HepG2 (cell line): ENCODE data around the gene FXYD1. TPM values are rescaled to one million over a fixed set of nuclear protein-coding genes. Genes with fewer than 3 reads are reported as not detected.

Experiments
- DNMT3B ChIP-seq: conservative IDR thresholded peaks from 2 replicates; pipeline ENCODE4 v1.6.1; 2016; ENCODE audit warnings: missing biosample characterization, control low read depth
- ELF4 ChIP-seq: sonication (generic); formaldehyde crosslinking; IDR thresholded peaks from 2 replicates; pipeline ENCODE4 v1.5.0; 2020; ENCODE audit warnings: missing genetic modification reagents, mild to moderate bottlenecking, moderate library complexity, borderline replicate concordance
- KDM4B ChIP-seq: sonication (generic); formaldehyde crosslinking; IDR thresholded peaks from 2 replicates; pipeline ENCODE4 v1.4.0; 2020; ENCODE audit warnings: missing genetic modification reagents
- LCORL ChIP-seq, 2 experiments: fragments of 450-650 bp in 1 of 2; sonication (generic) in 1 of 2; formaldehyde crosslinking in 1 of 2; IDR thresholded peaks; 2 replicates each; pipeline versions ENCODE4 v1.5.0 to v1.6.1; 2017 to 2020; ENCODE audit warnings: antibody characterized with exemption in 1 of 2, missing genetic modification reagents in 1 of 2
- MAF1 ChIP-seq: sonication (generic); formaldehyde crosslinking; IDR thresholded peaks from 2 replicates; pipeline ENCODE4 v1.5.0; 2020; ENCODE audit warnings: missing genetic modification reagents, borderline replicate concordance
- NFKBIZ ChIP-seq: IDR thresholded peaks from 2 replicates; pipeline ENCODE4 v1.6.1; 2018; ENCODE audit warnings: missing genetic modification reagents, missing compliant biosample characterization
- NFYB ChIP-seq: sonication (generic); formaldehyde crosslinking; IDR thresholded peaks from 2 replicates; pipeline ENCODE4 v1.4.0; 2020; ENCODE audit warnings: missing genetic modification reagents
- NR1H2 ChIP-seq: sonication (generic); formaldehyde crosslinking; IDR thresholded peaks from 2 replicates; pipeline ENCODE4 v1.8.1; 2022; ENCODE audit warnings: low read depth, missing genetic modification reagents, borderline replicate concordance
- YEATS2 ChIP-seq: sonication (generic); formaldehyde crosslinking; IDR thresholded peaks from 2 replicates; pipeline ENCODE4 v1.4.0; 2020; ENCODE audit warnings: missing genetic modification reagents, borderline replicate concordance
- ZBTB21 ChIP-seq: sonication (generic); formaldehyde crosslinking; IDR thresholded peaks from 2 replicates; pipeline ENCODE4 v1.4.0; 2020; ENCODE audit warnings: missing genetic modification reagents
- ZNF75D ChIP-seq: sonication (generic); formaldehyde crosslinking; IDR thresholded peaks from 2 replicates; pipeline ENCODE4 v1.8.1; 2023; ENCODE audit warnings: missing genetic modification reagents, mild to moderate bottlenecking, borderline replicate concordance
- polyA plus RNA-seq, 8 experiments: library from polyadenylated mRNA; depleted of rRNA in 3 of 8; stranded (reverse) in 7 of 8; unstranded in 1 of 8; fragments of >200 nt; fragmentation: Illumina TruSeq in 4 of 8; extraction: Trizol in 4 of 8; gene quantifications; 2 replicates each; pipeline versions ENCODE4 v1.2.1 to v1.2.3, GENCODE V29; 2011 to 2016; ENCODE audit warnings: low read depth in 4 of 8, missing spikeins in 1 of 8, mixed read lengths in 1 of 8; ENCODE audit not compliant: insufficient read depth in 1 of 8
- total RNA-seq, 5 experiments: library from RNA; depleted of rRNA; stranded (reverse); fragments of >200 nt; fragmentation: Illumina TruSeq; extraction: Trizol; gene quantifications; 2 replicates each; pipeline ENCODE4 v1.2.3, GENCODE V29; 2016; ENCODE audit warnings: low read depth in 1 of 5
- TF ChIP-seq, protein P1 (sequence below), 2 experiments: sonication (generic) in 1 of 2; formaldehyde crosslinking in 1 of 2; IDR thresholded peaks; 2 replicates each; pipeline versions ENCODE4 v1.4.0 to v1.6.1; 2018 to 2020; ENCODE audit warnings: missing genetic modification reagents in 2 of 2, borderline replicate concordance in 1 of 2, low read depth in 1 of 2, mild to moderate bottlenecking in 1 of 2, missing biosample characterization in 1 of 2
- TF ChIP-seq, protein P2 (sequence below), 2 experiments: sonication (generic) in 1 of 2; formaldehyde crosslinking in 1 of 2; IDR thresholded peaks; 2 replicates each; pipeline versions ENCODE4 v1.6.1 to v1.9.0; 2014 to 2022; ENCODE audit warnings: antibody characterized with exemption in 1 of 2, borderline replicate concordance in 1 of 2, inconsistent platforms in 1 of 2, low read depth in 1 of 2, missing genetic modification reagents in 1 of 2
- TF ChIP-seq, protein P3 (sequence below): sonication (generic); formaldehyde crosslinking; conservative IDR thresholded peaks from 2 replicates; pipeline ENCODE4 v1.4.0; 2020; ENCODE audit warnings: missing genetic modification reagents
- TF ChIP-seq, protein P4 (sequence below): sonication (generic); formaldehyde crosslinking; IDR thresholded peaks from 2 replicates; pipeline ENCODE4 v1.9.0; 2021; ENCODE audit warnings: missing genetic modification reagents, borderline replicate concordance

FXYD1 gene
- total and polyA plus RNA-seq, 2 of the 13 experiments (the other 11 are each of a cell fraction or from before 2014, with no cell fraction given) = 31.2 TPM; not detected in 1

DNA sequence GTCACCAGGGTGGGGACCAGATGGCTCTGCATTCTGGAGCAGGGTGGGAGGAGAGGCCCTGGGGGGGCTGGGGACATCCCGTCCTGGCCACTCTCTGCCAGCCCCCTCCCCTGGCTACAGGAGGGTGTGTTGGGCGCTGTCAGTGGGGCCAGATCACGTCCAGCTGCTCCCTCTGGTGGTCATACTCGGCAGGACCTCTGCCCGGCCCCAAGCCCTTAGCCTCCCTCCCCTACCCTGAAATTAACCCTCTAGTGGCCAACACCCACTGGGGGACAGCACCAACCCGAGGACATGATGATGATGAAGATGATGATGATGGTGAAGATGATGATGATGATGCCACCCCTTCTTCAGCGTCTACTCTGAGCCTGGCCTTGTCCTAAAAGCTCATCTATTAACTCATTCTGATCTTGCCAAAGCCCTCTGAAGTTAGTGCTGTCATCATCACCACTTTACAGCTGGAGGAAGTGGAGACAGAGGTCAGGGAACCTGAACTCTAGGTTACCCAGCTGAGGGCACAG, 3.2 kb upstream of the FXYD1 start (continued):
- TF ChIP-seq, protein P1, sequence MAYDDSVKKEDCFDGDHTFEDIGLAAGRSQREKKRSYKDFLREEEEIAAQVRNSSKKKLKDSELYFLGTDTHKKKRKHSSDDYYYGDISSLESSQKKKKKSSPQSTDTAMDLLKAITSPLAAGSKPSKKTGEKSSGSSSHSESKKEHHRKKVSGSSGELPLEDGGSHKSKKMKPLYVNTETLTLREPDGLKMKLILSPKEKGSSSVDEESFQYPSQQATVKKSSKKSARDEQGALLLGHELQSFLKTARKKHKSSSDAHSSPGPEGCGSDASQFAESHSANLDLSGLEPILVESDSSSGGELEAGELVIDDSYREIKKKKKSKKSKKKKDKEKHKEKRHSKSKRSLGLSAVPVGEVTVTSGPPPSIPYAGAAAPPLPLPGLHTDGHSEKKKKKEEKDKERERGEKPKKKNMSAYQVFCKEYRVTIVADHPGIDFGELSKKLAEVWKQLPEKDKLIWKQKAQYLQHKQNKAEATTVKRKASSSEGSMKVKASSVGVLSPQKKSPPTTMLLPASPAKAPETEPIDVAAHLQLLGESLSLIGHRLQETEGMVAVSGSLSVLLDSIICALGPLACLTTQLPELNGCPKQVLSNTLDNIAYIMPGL (CRISPR knock-in tag; IDR thresholded peaks at IDR 0.05; ENCODE audit: borderline replicate concordance in 1 of 2, low read depth in 1 of 2) = peak; percentile 34 to 63; a peak in 1 of 4 replicates
- TF ChIP-seq ELF4 (no peak), KDM4B (CRISPR knock-in tag) (peak; percentile 69; the same call in 1 of the 2 replicates), NR1H2 (CRISPR knock-in tag) (no peak), MAF1 (no peak), ZBTB21 (CRISPR knock-in tag) (no peak), DNMT3B (no peak), NFYB (CRISPR knock-in tag) (no peak), LCORL (IDR thresholded peaks at IDR 0.05) (no peak), LCORL (CRISPR knock-in tag; IDR thresholded peaks at IDR 0.05) (peak; percentile 80), YEATS2 (CRISPR knock-in tag) (no peak), NFKBIZ (CRISPR knock-in tag) (no peak), ZNF75D (CRISPR knock-in tag) (no peak)
- TF ChIP-seq, protein P2, sequence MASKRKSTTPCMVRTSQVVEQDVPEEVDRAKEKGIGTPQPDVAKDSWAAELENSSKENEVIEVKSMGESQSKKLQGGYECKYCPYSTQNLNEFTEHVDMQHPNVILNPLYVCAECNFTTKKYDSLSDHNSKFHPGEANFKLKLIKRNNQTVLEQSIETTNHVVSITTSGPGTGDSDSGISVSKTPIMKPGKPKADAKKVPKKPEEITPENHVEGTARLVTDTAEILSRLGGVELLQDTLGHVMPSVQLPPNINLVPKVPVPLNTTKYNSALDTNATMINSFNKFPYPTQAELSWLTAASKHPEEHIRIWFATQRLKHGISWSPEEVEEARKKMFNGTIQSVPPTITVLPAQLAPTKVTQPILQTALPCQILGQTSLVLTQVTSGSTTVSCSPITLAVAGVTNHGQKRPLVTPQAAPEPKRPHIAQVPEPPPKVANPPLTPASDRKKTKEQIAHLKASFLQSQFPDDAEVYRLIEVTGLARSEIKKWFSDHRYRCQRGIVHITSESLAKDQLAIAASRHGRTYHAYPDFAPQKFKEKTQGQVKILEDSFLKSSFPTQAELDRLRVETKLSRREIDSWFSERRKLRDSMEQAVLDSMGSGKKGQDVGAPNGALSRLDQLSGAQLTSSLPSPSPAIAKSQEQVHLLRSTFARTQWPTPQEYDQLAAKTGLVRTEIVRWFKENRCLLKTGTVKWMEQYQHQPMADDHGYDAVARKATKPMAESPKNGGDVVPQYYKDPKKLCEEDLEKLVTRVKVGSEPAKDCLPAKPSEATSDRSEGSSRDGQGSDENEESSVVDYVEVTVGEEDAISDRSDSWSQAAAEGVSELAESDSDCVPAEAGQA (IDR thresholded peaks at IDR 0.05; ENCODE audit: low read depth) = no peak
- TF ChIP-seq, protein P2 (CRISPR knock-in tag; IDR thresholded peaks at IDR 0.05; ENCODE audit: borderline replicate concordance) = no peak
- TF ChIP-seq, protein P3, sequence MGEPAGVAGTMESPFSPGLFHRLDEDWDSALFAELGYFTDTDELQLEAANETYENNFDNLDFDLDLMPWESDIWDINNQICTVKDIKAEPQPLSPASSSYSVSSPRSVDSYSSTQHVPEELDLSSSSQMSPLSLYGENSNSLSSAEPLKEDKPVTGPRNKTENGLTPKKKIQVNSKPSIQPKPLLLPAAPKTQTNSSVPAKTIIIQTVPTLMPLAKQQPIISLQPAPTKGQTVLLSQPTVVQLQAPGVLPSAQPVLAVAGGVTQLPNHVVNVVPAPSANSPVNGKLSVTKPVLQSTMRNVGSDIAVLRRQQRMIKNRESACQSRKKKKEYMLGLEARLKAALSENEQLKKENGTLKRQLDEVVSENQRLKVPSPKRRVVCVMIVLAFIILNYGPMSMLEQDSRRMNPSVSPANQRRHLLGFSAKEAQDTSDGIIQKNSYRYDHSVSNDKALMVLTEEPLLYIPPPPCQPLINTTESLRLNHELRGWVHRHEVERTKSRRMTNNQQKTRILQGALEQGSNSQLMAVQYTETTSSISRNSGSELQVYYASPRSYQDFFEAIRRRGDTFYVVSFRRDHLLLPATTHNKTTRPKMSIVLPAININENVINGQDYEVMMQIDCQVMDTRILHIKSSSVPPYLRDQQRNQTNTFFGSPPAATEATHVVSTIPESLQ = 0 out of 2 replicates have a peak, but pooled peaks have one; percentile 71
- TF ChIP-seq, protein P4, sequence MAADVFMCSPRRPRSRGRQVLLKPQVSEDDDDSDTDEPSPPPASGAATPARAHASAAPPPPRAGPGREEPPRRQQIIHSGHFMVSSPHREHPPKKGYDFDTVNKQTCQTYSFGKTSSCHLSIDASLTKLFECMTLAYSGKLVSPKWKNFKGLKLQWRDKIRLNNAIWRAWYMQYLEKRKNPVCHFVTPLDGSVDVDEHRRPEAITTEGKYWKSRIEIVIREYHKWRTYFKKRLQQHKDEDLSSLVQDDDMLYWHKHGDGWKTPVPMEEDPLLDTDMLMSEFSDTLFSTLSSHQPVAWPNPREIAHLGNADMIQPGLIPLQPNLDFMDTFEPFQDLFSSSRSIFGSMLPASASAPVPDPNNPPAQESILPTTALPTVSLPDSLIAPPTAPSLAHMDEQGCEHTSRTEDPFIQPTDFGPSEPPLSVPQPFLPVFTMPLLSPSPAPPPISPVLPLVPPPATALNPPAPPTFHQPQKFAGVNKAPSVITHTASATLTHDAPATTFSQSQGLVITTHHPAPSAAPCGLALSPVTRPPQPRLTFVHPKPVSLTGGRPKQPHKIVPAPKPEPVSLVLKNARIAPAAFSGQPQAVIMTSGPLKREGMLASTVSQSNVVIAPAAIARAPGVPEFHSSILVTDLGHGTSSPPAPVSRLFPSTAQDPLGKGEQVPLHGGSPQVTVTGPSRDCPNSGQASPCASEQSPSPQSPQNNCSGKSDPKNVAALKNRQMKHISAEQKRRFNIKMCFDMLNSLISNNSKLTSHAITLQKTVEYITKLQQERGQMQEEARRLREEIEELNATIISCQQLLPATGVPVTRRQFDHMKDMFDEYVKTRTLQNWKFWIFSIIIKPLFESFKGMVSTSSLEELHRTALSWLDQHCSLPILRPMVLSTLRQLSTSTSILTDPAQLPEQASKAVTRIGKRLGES (CRISPR knock-in tag) = no peak
